BLaER1 treated with 17β-estradiol and CSF1 and Interleukin-3, amounts not matched to agents 10 nM and 100 nM (cell line): ENCODE measurements around the gene SPRYD7.
"Not testable (repeated sequence)": the region's sequence is repeated elsewhere in the genome, so short reads cannot be mapped to it uniquely, and the experiment has no call there.

Source experiments
- H3K27ac ChIP-seq, 11 experiments: shearing (Covaris generic); formaldehyde crosslinking; 2 replicates each; pipeline ENCODE4 v1.8.1; 2022
- H3K27me3 ChIP-seq, 11 experiments: shearing (Covaris generic); formaldehyde crosslinking; 2 replicates each; pipeline ENCODE4 v1.8.1; 2022
- H3K36me3 ChIP-seq, 11 experiments: shearing (Covaris generic); formaldehyde crosslinking; 2 replicates each; pipeline ENCODE4 v1.8.1; 2022
- H3K4me1 ChIP-seq, 10 experiments: shearing (Covaris generic); formaldehyde crosslinking; 2 replicates each; pipeline ENCODE4 v1.8.1; 2022
- H3K4me2 ChIP-seq, 11 experiments: shearing (Covaris generic); formaldehyde crosslinking; 2 replicates each; pipeline ENCODE4 v1.8.1; 2022
- H3K4me3 ChIP-seq, 10 experiments: shearing (Covaris generic); formaldehyde crosslinking; 2 replicates each; pipeline ENCODE4 v1.8.1; 2022
- H3K9ac ChIP-seq, 11 experiments: shearing (Covaris generic); formaldehyde crosslinking; 2 replicates each; pipeline ENCODE4 v1.8.1; 2022
- H3K9me3 ChIP-seq, 11 experiments: shearing (Covaris generic); formaldehyde crosslinking; replicated peaks in 1 of 11; 2 replicates each; pipeline ENCODE4 v1.8.1; 2022
- H4K20me1 ChIP-seq, 11 experiments: shearing (Covaris generic); formaldehyde crosslinking; 2 replicates each; pipeline ENCODE4 v1.8.1; 2022
- Cebpa-rat ChIP-seq, 11 experiments: shearing (Covaris generic); IDR thresholded peaks; 2 replicates each; pipeline ENCODE4 v1.8.1; 2022

SPRYD7 gene

DNA sequence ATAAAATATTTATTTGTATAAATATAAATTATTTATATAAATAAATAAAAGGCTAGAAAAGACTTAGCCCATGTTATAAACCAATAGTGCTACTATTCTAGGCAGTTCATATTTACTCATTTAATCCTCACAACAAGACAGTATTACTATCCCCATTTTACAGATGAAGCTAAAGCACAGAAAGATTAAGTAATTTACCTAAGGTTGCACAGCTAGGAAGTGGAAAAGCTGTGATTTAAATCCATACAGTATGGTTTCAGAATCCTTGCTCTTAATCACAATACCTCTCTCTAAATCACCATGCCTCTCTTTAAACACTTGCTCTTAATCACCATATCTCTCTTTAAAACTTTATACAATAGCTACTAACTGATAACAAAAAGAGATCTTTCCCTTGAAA lies 13.8 kb downstream of the SPRYD7 start:
- H3K4me1 ChIP-seq: peaks cover 19 to 24% (median 23%) of the 10 kb centered on the region in 10 experiments
- H3K27me3 ChIP-seq: no peaks in the 10 kb centered on the region
- no peak overlapping the region for H3K9ac ChIP-seq
- H3K27ac ChIP-seq: no peak overlapping the region
- no peak overlapping the region for H3K4me2 ChIP-seq
- peaks cover 76 to 96% (median 86%) of the 10 kb centered on the region in 11 experiments for H3K36me3 ChIP-seq
- no peak overlapping the region for H3K4me3 ChIP-seq
- peaks cover 10 to 41% (median 21%) of the 10 kb centered on the region in 11 experiments; a peak in 19 of 22 replicates for H3K9me3 ChIP-seq
- TF ChIP-seq Cebpa-rat (IDR thresholded peaks at IDR 0.05): no peak
- no peaks in the 10 kb centered on the region for H4K20me1 ChIP-seq

DNA sequence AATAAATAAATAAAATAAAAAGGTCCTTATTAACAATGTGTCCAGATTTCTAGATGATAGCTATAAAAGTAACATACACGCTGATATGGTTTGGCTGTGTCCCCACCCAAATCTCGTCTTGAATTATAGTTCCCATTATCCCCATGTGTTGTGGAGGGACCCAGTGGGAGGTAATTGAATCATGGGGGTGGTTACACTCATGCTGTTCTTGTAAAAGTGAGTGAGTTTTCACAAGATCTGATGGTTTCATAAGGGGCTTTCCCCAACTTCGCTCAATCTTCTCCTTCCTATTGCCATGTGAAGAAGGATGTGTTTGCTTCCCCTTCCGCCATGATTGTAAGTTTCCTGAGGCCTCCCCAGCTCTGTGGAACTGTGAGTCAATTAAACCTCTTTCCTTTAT lies 15.2 kb downstream of the SPRYD7 start:
- peaks cover 6 to 11% (median 10%) of the 10 kb centered on the region in 10 experiments for H3K4me1 ChIP-seq
- peaks cover 90 to 97% (median 93%) of the 10 kb centered on the region in 11 experiments for H3K36me3 ChIP-seq
- not testable (repeated sequence) for H3K27ac ChIP-seq, H3K27me3 ChIP-seq, H4K20me1 ChIP-seq, H3K4me2 ChIP-seq, H3K9ac ChIP-seq
- H3K9me3 ChIP-seq: peaks cover 10 to 41% (median 21%) of the 10 kb centered on the region in 11 experiments; a peak in 19 of 22 replicates
- 0 out of 20 replicates have a peak overlapping the region, but pooled peaks of 1 of the 10 experiments have one; percentile 14 for H3K4me3 ChIP-seq

DNA sequence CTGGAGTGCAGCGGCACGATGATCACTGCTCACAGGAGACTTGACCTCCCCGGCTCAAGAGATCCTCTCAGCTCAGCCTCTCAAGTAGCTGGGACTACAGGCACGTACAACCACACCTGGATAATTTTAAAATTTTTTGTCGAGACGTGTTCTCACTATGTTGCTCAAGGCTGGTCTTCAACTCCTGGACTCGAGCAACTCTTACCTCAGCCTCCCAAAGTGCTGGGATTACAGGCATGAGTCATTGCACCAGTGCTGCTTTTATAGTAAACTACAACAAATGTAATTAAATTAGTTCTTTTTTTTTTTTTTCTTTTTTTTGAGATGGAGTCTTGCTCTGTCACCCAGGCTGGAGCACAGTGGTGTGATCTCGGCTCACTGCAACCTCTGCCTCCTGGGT lies 18.0 kb downstream of the SPRYD7 start:
- H3K9me3 ChIP-seq: peaks cover 10 to 27% (median 19%) of the 10 kb centered on the region in 11 experiments; a peak in 18 of 22 replicates
- H3K36me3 ChIP-seq: peaks cover 78 to 97% (median 87%) of the 10 kb centered on the region in 11 experiments
- not testable (repeated sequence) for H4K20me1 ChIP-seq

DNA sequence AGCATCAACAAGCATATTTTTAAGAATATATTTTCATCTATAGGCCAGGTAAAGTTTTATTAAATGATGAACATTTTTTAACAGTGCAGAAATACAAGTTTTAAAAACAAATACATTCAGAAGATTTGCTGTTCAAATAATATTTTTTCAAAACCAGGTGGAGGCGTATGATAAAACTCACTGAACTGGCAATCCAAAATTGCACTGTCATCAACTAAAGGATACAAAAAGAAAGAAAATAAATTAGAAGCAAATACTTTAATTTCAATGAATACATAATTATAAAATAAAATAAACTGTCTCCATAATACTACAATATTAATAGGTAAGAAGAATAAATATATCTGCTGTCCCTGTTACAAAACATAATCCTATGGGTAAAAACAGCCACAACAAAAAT lies 21.2 kb downstream of the SPRYD7 start:
- Histone ChIP-seq H3K4me2 (no peak overlapping the region), H3K27me3 (no peaks in the 10 kb centered on the region), H3K4me3 (no peak overlapping the region), H3K9me3 (peaks cover 0 to 12% (median 3%) of the 10 kb centered on the region in 11 experiments; a peak in 5 of 22 replicates), H3K27ac (no peak overlapping the region), H3K36me3 (peaks cover 61 to 89% (median 78%) of the 10 kb centered on the region in 11 experiments), H3K9ac (no peak overlapping the region), H4K20me1 (no peaks in the 10 kb centered on the region), H3K4me1 (no peaks in the 10 kb centered on the region)
- TF ChIP-seq Cebpa-rat (IDR thresholded peaks at IDR 0.05): no peak

More for the DNA sequence above, 18.0 kb downstream of the SPRYD7 start:
- H3K27me3 ChIP-seq, H3K4me2 ChIP-seq, H3K9ac ChIP-seq, H3K27ac ChIP-seq, H3K4me3 ChIP-seq, H3K4me1 ChIP-seq: not testable (repeated sequence)

DNA sequence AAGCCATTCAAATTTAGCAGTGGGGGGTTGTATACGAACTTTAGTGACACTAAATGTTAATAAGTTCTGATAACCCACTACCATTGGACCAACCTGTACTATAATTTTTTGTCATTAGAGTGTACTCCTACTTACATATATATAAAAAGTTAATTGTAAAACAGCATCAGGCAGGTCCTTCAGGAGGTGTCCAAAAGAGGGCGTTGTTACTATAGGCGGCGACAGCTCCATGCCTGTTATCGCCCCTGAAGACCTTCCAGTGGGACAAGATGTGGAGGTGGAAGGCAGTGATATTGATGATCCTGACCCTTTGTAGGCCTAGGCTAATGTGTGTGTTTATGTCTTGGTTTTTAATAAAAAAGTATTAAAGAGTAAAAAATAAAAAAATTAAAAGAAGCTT lies 27.5 kb downstream of the SPRYD7 start:
- H3K27me3 ChIP-seq: no peaks in the 10 kb centered on the region
- no peak overlapping the region for H3K27ac ChIP-seq
- no peaks in the 10 kb centered on the region for H4K20me1 ChIP-seq
- H3K4me2 ChIP-seq: no peak overlapping the region
- no peaks in the 10 kb centered on the region for H3K4me1 ChIP-seq
- H3K4me3 ChIP-seq: no peak overlapping the region
- H3K9me3 ChIP-seq: peaks cover 11 to 30% (median 24%) of the 10 kb centered on the region in 11 experiments; a peak in 16 of 22 replicates
- no peak for TF ChIP-seq Cebpa-rat (IDR thresholded peaks at IDR 0.05)
- peaks cover 15 to 36% (median 23%) of the 10 kb centered on the region in 11 experiments for H3K36me3 ChIP-seq
- no peak overlapping the region for H3K9ac ChIP-seq

DNA sequence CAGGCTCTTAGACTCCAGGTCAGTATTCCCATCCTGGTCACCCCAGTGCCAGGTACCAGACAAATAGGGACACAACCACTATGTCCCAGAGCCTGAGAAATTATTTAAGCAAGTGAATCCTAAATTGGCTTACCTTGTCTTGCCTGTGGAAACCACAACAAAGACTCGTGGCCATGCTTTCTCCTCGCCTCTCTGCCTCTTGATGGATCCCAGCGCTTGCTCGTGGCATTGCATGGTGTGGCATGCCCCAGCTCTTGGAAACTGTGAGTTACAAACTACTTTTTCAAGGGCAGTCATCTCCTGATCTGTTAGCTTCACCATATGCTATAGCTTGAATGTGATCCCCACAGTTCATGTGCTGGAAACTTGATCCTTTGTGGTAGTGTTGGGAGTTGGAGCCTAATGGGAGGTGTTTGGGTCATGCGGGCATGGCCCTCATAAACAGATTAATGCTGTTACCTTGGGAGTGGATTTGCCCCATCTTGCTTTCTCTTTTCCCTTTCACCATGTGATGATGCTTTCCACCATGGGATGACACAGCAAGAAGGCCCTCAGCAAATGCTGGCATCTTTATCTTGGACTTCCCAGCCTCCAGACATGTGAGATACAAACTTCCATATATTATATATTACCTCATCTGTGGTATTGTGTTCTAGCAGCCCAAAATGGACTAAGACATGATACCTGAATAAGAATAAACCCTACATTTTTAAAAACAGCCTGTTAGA lies 31.2 kb downstream of the SPRYD7 start:
- peaks cover 11 to 27% (median 23%) of the 10 kb centered on the region in 11 experiments; a peak in 16 of 22 replicates for H3K9me3 ChIP-seq
- no peaks in the 10 kb centered on the region for H3K4me1 ChIP-seq
- no peak overlapping the region for H3K27ac ChIP-seq
- TF ChIP-seq Cebpa-rat (IDR thresholded peaks at IDR 0.05): no peak
- H3K4me2 ChIP-seq: no peak overlapping the region
- H3K9ac ChIP-seq: no peak overlapping the region
- no peaks in the 10 kb centered on the region for H3K27me3 ChIP-seq
- H4K20me1 ChIP-seq: no peaks in the 10 kb centered on the region
- no peak overlapping the region for H3K4me3 ChIP-seq
- H3K36me3 ChIP-seq: peaks cover 0 to 18% (median 0%) of the 10 kb centered on the region in 11 experiments; a peak in 4 of 22 replicates

DNA sequence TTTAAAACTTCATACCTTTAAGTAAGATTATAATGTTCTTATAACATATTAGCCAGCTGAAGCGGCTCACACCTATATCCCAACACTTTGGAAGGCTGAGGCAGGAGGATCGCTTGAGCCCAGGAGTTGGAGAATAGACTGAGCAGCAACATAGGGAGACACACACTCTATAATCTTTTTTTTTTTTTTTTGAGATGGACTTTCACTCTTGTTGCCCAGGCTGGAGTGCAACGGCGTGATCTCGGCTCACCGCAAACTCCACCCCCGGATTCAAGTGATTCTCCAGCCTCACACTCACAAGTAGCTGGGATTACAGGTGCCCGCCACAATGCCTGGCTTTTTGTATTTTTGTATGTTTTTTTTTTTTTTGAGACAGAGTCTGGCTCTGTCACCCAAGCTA lies 37.3 kb downstream of the SPRYD7 start:
- Histone ChIP-seq H3K27me3 (no peaks in the 10 kb centered on the region), H3K4me1 (no peaks in the 10 kb centered on the region), H3K27ac (no peak overlapping the region), H4K20me1 (no peaks in the 10 kb centered on the region), H3K36me3 (no peaks in the 10 kb centered on the region), H3K4me2 (no peak overlapping the region), H3K4me3 (no peak overlapping the region), H3K9me3 (peaks cover 0 to 10% (median 2%) of the 10 kb centered on the region in 11 experiments; a peak in 8 of 22 replicates), H3K9ac (no peak overlapping the region)
- TF ChIP-seq Cebpa-rat (IDR thresholded peaks at IDR 0.05): no peak

DNA sequence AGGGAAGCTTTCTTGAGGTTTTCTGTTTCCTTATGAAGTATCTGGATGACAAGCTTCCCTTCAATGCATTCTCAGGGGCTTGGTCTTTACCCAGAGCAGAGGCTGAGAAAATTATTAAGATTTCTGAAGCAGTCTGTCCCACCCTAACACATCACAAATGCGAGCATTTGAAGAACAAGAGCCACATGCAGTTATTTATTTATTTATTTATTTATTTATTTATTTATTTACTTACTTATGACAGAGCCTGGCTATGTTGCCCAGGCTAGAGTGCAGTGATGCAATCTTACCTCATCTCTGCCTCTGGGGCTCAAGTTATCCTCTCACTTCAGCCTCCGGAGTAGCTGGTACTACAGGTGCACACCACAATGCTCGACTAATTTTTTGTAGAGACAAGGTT lies 38.4 kb downstream of the SPRYD7 start:
- H3K36me3 ChIP-seq: no peaks in the 10 kb centered on the region
- H3K27ac ChIP-seq: no peak overlapping the region
- H3K4me3 ChIP-seq: no peak overlapping the region
- no peaks in the 10 kb centered on the region for H4K20me1 ChIP-seq
- no peak for TF ChIP-seq Cebpa-rat (IDR thresholded peaks at IDR 0.05)
- H3K4me2 ChIP-seq: no peak overlapping the region
- peaks cover 0 to 14% (median 7%) of the 10 kb centered on the region in 11 experiments; a peak in 14 of 22 replicates for H3K9me3 ChIP-seq
- no peak overlapping the region for H3K9ac ChIP-seq
- no peaks in the 10 kb centered on the region for H3K4me1 ChIP-seq
- H3K27me3 ChIP-seq: no peaks in the 10 kb centered on the region

DNA sequence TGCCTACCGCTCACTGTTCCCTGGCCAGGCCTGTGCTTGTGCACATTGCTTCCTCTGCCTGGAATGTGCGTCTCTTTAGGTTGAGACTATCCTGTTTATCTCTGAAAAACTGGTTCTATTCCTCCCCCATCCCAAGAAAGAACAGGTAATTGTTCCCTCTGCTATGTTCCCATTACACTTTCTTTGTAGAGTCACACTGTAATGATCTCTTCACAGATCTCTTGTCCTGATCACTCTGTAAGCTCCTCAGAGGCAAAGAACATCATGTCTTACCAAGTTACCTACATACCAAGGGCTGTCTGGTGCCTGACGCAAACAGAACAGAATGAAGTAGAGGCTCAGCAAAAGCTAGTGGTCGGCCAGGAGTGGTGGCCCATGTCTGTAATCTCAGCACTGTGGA lies 40.3 kb downstream of the SPRYD7 start:
- Histone ChIP-seq H3K9me3 (peaks cover 0 to 14% (median 7%) of the 10 kb centered on the region in 11 experiments; a peak in 14 of 22 replicates), H3K36me3 (no peaks in the 10 kb centered on the region), H3K4me1 (no peaks in the 10 kb centered on the region), H3K27me3 (no peaks in the 10 kb centered on the region), H3K9ac (no peak overlapping the region), H4K20me1 (no peaks in the 10 kb centered on the region), H3K4me2 (no peak overlapping the region), H3K27ac (no peak overlapping the region), H3K4me3 (no peak overlapping the region)
- no peak for TF ChIP-seq Cebpa-rat (IDR thresholded peaks at IDR 0.05)

DNA sequence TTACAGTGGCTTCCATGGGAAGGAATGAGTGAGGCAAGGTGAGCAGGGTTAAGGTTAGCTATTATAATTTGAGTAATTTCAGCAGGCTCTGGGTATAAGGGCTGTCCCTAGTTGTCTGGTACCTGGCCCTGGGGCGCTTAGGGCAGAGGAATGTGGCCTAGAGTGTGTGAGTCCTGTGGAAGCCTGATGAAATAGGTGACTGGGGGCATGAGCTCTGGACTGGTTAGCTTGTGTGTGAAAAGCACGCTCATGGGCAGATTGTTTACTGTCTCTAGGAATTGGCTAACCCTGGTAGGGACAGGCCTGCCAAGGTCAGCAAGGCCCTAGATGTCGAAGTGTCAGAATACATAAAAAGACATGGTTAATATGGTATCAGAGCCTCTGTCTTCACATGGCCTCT lies 42.5 kb downstream of the SPRYD7 start:
- H3K4me2 ChIP-seq: no peak overlapping the region
- H3K4me3 ChIP-seq: no peak overlapping the region
- no peaks in the 10 kb centered on the region for H3K27me3 ChIP-seq
- H3K9me3 ChIP-seq: peaks cover 6 to 30% (median 22%) of the 10 kb centered on the region in 11 experiments; a peak in 19 of 22 replicates
- H3K9ac ChIP-seq: no peak overlapping the region
- TF ChIP-seq Cebpa-rat (IDR thresholded peaks at IDR 0.05): no peak
- no peaks in the 10 kb centered on the region for H3K36me3 ChIP-seq
- H4K20me1 ChIP-seq: no peaks in the 10 kb centered on the region
- H3K27ac ChIP-seq: no peak overlapping the region
- no peaks in the 10 kb centered on the region for H3K4me1 ChIP-seq
